Fibroblast of pulmonary artery (primary cell): Measurements from ENCODE around the gene TUBA1C.

Experiments
- DNase-seq: peaks from one replicate; pipeline ENCODE4 v3.0.0-alpha.2; 2010; ENCODE audit warnings: low read depth
- H3K4me3 ChIP-seq: replicated peaks from 2 replicates; pipeline ENCODE4 v1.5.1; 2011; ENCODE audit warnings: low read depth, mild to moderate bottlenecking, control low read depth, low read length, moderate library complexity
- TF ChIP-seq, protein P1 (sequence below): IDR thresholded peaks from 2 replicates; pipeline ENCODE4 v1.5.1; 2011; ENCODE audit warnings: mild to moderate bottlenecking, control low read depth, low read length, inconsistent platforms; ENCODE audit errors: missing control alignments

The TUBA1C gene

GRCh38 chr12:49264873-49265792 is at the start of gene TUBA1C:
TUBA1C (plus strand) TSS chr12:49265082; CDS start chr12:49265182, 100 bp downstream.
- H3K4me3 ChIP-seq = peak within 1 kb of the TSS; percentile 78
- peak; percentile 93 for DNase-seq
- TF ChIP-seq, protein P1, sequence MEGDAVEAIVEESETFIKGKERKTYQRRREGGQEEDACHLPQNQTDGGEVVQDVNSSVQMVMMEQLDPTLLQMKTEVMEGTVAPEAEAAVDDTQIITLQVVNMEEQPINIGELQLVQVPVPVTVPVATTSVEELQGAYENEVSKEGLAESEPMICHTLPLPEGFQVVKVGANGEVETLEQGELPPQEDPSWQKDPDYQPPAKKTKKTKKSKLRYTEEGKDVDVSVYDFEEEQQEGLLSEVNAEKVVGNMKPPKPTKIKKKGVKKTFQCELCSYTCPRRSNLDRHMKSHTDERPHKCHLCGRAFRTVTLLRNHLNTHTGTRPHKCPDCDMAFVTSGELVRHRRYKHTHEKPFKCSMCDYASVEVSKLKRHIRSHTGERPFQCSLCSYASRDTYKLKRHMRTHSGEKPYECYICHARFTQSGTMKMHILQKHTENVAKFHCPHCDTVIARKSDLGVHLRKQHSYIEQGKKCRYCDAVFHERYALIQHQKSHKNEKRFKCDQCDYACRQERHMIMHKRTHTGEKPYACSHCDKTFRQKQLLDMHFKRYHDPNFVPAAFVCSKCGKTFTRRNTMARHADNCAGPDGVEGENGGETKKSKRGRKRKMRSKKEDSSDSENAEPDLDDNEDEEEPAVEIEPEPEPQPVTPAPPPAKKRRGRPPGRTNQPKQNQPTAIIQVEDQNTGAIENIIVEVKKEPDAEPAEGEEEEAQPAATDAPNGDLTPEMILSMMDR = no peak

DNA sequence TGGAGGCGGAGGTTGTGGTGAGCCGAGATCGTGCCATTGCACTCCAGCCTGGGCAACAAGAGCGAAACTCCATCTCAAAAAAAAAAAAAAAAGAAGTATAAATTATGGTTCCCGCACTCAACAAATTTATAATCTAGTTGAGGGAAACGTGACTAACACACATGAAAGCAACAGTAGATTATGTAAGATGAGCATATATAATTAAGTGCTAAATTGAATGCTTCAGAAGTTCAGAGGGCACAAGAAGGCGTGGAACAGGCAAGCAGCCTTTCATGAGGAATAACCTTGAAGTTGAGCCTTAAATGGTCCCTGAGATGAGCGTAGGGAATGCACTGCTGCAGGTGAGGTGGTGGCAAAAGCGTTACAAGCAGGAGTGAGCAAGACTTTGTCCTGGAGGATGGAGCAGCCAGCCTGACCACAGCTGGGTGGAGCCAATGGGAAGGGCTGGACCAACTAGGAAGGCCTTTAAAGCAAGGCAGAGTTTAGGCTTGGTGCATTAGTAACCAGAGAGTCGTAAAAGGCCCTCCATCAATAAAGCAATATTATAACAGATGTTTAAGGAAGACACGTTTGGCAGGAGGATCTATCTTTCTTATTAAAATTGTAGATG is 45.4 kb upstream of the TUBA1C start:
- no peak for DNase-seq
- H3K4me3 ChIP-seq = no peak overlapping the region
- TF ChIP-seq, protein P1 = no peak

- TF ChIP-seq, protein P1 = no peak
- DNase-seq = no peak
- H3K4me3 ChIP-seq = no peak overlapping the region
These were observed 43.9 kb upstream of the TUBA1C start for GRCh38 chr12:49220972-49221371.

DNA sequence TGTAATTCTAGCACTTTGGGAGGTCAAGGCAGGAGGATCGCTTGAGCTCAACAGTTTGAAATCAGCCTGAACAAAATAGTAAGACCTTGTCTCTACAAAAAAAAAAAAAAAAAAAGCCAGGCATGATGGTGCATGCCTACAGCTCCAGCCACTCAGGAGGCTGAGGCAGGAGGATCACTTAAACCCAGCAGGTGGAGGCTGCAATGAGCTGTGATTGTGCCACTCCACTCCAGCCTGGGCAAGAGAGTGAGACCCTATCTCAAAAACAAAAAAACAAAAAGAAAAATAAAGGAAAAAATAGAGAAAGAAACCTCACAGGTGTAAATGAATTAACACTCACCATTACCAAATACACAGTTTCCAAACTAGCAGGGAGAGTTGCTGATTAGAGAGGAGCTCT is 41.8 kb upstream of the TUBA1C start:
- TF ChIP-seq, protein P1 = no peak
- no peak for DNase-seq
- no peak overlapping the region for H3K4me3 ChIP-seq

- TF ChIP-seq, protein P1 = no peak
- no peak overlapping the region for H3K4me3 ChIP-seq
These were observed 41.1 kb upstream of the TUBA1C start for GRCh38 chr12:49223590-49224369.

DNA sequence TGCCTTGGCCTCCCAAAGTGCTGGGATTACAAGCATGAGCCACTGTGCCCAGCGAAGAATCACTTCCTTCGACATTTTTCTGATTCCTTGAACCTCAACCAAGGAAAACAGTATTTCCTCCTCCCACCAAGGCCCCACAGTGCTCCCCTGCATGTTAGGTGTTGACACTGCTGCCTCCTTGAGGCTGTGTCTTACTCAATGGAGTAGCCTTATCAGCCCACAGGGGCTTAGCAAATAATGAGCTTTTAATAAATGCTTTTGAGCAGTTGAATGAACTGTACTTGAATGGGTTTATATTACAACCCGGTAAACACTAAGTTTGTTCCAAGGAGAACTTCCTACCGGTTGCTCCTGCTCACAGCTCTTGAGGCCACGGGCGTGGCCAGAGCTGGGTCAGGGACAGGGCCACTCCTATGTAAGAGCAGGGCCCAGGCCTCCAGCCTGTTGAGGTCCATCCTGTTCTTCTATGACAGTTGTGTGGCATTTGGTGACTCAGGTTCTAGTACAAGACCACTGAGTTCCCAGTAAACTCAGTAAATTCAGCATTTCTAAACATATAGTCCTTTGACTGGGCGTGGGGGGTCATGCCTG is 39.2 kb upstream of the TUBA1C start:
- H3K4me3 ChIP-seq = no peak overlapping the region
- TF ChIP-seq, protein P1 = peak; percentile 27
- DNase-seq = peak; percentile 65

More at GRCh38 chr12:49223590-49224369, 41.1 kb upstream of the TUBA1C start:
- no peak for DNase-seq
